NCI-H510A (cell line): ENCODE measurements around the gene KCNMA1.

ENCODE experiments used
- DNase-seq: peaks from one replicate; lab custom pipeline; 2025; lab: John Stamatoyannopoulos, UW

The KCNMA1 gene

DNA sequence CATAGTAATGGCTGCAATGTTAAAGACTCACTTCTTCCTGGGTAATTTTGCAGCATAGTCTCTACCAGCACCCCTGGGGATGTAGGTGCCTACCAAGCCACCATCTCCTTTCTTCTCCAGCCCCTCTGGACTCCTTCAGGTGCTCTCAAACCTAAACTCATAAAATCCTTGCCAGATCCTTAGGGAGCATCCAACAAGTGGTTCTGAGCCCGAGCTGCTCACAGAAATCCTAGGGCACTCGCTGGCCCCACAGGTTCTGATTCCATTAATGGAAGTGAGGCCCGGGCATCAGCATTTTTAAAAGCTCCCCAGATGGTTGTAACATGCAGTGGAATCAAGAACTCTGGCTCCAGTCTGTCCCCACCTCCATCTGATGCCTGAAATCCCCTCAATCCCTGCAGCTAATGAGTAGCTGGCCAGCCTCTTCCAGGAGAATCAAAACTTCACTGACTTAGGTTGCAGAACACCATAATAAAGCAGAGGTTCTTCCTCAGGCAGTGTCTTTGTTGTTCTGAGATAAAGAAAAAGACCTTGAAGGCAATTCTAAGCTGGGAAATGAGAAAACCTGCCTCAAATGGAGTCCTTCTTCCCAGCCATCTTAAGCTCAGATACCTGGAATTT lies 336.8 kb downstream of the KCNMA1 start:
- no peak for DNase-seq

DNA sequence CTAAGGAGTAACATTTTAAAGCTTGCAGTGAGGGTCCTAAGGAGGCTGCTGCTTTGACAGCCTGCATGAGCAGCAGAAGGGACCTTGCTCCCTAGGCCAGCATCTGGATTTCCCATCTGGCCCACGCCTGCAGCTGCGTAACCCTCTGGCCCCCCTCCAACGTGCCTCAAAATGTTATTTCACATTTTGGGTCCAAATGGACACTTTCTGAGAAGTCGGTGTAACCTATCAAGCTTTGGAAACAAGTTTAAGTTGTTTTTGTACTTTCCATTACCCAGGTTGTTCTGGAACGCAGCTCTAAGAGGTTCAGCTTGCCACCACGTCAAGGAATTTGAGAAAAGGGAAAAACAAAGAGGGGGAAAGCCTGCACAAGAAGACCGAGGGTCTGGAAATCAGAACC lies 338.3 kb downstream of the KCNMA1 start:
- DNase-seq: no peak

DNA sequence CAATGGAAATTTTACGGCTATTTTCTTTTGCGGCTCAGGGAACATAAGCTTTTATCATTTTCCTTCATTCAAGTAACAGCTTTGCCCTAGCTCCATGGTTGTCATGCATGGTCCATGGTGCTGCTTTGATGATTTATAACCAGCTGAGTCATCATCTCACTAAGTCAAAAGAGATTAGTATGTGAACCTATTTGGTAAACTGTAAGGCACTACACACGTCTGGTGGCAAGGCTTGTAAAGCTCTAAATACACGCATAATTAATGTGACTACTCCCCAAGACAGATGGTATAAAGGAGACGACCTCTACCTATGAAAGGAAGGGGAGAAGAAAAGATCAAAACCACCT lies 340.2 kb downstream of the KCNMA1 start:
- DNase-seq: no peak

DNA sequence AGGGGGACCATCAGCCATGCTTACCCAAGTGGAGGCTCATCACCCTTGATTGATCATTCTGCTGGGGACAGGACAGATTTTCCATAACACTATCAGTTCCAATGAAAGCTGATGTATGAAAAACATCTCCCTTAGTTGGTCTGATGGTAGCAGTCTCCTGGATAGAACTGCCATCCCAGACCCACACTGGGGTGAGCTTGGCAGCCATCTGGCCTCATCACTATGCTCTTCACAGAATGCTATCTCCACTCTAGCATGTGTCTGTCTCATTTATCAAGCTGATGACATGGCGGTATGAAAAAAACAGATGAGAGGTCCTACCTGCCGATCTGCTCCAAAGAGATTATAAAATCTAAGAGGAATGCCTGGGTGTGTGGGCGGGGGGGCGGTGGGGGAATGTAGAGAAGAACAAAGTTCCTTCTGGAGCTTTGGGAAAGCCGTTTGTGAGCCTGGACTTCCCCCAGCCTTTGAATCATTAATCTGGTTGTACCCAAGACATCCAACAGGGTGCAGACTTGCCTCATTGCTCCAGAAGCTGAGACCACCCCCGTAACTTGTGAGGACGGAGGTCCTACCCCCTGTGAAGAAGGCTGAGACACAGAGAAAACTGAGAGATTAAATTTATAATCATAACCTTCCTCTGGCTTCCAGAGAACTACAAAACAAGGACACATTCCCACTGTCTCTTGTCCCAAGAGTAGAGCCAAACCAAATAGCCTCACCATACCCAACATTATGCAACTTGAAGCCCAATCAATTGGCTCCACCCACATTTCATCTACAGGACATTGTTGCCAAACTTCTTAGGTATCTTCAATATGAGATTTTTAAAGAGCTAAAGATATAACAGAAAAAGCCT lies 340.8 kb downstream of the KCNMA1 start:
- DNase-seq: no peak

DNA sequence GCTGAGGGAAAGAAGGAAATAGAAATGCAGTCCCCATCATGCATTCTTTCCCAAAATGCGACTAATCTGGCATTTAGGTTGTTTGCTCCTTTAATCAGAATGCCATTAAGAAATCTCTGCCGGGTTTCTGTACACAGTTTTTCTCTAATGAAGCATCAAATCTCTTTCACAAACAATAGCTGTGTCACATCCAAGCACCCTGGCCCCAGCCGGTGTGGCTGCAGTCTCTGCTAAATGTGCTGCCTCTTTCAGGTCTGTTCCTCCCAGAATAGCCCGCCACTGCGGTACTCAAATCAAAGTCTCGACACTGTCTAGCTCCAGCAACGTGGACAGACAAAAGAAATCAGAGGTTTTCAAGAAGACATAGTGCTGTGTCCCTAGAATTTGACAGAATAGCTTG lies 343.8 kb downstream of the KCNMA1 start:
- DNase-seq: no peak

DNA sequence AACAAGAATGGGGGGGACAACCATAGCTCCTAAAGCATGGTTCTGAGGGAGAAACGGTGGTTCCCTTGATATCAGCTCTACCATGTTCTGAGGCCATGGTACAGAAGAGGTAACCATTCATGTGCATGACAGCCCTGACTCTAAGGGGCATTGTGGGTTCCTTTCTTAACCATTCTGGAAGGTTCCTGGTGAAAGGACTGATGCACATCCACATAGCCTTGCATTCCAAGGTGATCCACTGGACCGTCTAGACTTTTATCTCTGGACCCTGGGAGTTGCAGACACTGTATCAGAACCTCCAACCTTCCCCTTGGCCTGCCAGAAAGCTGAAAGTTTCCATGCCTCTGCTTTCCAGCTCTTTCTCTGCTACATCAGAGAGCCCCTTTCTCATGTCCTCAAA lies 344.3 kb downstream of the KCNMA1 start:
- no peak for DNase-seq

DNA sequence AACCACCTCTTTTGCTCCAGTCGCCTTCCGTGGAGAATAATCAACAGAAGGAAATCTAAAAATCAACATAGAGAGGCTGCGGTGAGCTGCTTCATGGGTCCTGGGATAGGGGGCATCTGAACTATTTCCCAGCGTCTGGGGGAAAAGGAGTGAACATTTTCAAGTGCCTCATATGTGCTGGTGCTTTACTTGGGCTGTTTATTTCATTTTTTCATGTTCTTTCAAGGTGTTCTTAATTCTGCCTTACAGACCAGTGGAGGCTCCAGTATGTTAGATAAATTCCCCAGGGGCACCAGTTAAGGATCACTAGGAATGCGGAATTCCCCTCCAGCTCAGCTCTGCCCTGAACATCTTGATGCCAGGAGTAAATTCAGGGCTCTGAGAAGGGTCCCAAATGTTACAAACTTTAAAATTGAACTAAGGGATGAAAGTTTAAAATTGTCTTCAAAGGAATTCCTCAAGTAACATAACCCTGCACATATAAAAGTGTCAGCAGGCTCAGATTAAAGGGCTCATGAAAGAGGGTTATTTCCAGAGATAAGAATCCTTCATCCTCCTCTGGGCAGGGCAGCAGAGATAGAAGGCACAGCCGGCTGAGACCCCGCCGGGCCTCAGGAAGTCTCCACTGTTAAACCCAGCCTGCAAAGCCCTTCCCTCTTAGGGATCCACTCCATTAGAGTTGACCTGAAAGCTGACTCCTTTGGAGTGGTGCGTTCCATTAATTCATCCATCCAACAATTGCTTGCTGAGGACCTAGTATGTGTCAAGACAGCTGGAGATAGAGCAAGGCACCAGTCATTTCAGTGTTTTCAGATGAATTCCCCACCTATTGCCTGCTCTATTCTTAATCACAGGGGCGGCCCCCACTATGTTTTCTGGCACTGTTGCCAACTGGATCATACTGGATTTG lies 345.8 kb downstream of the KCNMA1 start:
- no peak for DNase-seq

DNA sequence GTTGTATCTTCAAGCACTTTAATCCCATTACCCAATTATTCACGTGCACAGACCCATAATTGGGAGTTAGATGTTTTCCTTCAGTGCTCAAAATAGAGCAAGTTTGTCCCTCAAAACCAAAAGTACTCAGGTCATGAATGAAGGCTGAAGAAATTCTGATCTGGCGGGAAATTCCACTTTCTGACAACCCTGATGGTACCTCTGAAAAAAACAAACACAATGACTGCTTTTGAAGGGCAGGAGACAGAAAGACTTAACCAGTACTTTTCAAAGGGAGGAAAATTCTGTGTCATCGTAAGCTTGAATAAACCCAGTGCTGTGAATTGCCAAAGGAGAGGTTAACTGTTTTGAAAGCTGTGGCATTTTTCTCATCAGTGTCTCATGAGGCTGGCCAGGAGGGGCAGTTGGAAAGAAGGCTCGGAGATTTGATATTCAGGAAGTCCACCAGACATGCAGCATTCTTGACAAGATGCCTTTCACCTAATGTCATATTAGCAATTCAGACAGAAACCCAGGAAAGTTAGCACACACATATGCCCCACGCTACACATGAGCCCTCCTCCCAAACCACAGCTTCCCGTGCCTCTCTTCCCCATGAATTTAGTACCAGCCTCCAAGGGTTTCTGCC lies 347.0 kb downstream of the KCNMA1 start:
- DNase-seq: no peak

DNA sequence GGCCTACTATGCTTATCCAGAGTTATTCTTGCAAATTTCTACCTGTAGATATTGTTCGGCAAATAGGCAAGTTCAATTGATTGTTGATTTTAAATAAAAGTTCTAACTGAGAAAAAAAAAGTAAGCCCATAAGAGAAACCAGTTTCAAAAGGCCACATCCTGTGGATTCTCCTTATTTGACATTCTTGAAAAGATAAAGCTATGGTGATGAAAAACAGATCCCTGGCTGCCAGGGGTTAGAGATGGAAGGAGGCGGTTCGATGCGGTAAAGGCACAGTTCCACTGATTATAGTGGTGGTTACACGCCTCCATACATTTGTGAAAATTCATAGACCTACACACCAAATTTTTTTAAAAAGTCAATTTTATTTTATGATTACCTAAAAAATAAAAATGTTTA lies 347.8 kb downstream of the KCNMA1 start:
- no peak for DNase-seq

DNA sequence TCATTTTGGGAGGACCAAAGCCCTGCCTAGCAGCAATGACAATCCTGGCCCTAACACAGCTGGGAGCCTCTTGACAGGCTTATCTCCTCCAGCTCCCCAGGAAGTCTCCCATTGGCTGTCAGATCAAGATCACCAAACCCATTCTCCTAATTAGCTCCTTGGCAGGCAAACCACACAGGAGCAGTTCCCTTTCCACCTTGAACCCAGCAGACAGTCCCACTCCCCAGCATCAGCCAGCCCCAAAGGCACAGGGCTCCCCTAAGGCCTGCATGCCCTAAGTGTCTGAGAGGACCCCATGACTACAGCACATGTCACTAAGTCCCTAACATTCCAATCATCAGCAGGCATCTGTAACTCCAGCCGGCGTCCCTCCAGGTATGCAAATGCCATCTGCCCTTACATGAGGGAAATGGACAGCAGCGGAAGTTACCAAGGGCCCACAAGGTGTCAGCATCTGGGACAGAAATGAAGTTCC lies 348.5 kb downstream of the KCNMA1 start:
- no peak for DNase-seq

DNA sequence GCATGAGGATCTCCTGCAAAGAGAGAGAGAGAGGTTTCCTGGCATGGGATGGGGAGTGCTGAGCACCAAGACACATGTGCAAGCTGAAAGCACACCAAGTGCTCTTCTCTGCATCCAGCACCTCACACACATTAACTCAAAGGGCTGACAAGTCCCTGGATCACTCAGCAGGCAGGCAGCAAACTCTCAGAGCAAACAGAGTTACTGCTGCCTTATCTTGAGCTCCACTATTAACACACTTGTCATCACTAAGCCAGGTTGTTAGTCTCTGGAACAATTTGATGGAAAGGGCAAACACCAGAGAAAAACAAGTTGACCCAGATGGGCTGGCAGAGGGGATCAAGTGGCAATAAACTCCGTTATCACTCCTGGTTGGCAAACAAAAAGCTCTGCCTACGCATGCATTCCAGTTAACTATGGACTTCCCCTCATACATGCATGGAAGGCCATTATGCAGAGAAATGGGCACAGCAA lies 349.9 kb downstream of the KCNMA1 start:
- DNase-seq: peak; percentile 82

DNA sequence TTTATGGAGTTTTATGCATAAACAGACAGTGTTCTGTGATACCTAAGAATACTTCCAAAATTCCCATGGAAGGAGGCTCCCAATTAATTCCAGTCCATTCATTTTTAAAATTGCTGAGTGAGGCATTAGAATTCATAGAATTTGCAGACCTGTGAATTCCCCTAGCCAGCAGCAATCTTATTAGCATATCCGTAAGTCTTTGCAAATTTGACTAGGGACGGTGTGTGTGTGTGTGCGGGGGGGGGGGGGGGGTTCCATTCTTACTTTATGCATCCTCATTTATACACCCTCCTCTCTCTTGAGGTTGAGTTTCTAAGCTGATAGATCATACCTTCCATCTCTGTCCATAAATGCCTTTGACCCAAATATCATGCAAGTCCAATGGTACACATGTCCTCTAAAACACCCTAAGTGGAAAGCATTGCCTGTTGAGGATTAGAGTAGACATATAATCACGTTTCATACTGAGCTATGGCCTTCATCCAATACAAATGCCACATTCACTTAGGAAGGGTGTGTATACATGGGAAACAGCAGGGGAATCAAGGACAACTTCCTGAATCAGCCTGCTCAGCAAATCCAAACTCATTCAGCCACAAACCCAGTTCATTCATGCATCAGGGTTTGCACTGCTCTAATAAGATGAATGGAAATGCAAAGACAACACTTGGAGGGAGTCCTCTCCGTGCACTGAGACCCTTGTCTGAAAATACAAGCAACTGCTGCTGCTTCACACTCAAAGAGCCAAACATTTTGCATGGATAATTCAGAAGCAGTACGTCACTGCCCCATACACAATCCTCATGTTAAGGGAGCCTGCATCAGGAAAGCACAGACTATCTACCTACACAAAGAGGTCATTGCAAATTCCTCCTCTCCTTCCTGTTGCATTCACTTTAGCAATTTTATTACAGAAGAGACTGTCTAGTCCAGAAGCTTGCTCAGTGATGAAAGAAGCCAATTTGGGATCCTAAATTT lies 350.8 kb downstream of the KCNMA1 start:
- no peak for DNase-seq

DNA sequence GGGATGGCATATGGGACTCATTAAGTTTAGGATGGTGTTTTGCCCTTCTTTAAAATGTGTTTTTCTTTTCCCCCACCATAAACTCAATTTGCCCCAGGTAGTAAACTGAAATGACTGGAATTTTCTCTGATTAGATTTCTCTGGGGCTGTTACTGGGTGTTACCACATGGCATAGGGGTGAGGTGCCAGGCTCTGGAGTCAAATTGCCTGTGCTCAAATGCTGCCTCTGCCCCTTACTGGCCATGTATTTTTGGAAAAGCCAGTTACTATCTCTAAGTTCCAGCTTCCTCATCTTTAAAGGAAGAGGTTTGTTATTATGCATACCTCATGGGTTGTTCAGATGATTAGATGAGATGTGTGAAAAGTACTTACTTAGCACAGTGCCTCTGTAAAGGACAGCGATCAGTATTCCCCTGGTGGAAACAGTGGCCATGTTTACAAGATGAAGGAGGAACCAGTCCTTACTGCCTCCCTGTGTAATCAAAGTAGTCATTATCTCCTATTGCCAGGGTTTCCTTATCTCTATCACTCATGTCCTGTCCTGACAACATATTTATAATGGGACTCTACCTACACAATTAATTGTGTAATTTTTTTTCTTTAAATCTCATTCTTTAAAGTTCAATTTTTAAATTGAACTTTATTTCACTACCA lies 352.0 kb downstream of the KCNMA1 start:
- no peak for DNase-seq

DNA sequence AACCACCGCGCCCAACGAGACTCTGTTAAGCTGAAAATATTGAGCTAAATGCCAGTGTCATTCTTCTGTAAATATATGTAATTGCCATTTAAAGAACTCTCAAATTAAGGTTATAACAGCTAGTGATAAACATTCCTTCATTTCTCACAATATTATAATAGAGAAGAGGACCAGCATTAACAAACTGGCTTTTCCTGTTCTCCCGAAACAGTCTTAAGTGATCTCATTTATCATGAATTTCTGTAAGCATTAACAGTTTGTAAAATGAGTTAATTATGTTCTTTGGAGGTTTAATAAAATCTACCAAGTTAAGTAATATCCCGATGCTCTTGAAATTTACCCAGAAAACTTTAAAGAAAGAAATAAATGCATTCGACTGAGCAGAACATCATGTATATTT lies 352.8 kb downstream of the KCNMA1 start:
- no peak for DNase-seq

DNA sequence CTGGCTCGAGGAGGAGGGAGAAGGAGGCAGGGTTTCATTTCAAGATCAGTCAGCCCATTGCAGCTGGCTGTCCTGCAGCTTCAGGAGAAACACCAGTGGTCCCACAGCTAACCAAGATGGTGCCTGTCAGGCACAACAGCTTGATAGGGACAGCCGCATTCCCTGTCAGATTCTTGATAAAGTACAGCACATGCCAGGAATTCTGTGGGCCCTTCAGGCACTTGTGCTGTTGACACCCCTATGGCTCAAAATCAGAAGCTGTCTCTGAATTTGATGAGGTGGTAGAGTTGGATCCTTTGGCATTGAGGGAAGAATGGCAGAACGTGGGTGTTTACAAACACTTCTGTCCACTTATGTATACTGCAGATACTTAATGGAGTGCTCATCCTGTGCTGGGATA lies 354.3 kb downstream of the KCNMA1 start:
- no peak for DNase-seq

DNA sequence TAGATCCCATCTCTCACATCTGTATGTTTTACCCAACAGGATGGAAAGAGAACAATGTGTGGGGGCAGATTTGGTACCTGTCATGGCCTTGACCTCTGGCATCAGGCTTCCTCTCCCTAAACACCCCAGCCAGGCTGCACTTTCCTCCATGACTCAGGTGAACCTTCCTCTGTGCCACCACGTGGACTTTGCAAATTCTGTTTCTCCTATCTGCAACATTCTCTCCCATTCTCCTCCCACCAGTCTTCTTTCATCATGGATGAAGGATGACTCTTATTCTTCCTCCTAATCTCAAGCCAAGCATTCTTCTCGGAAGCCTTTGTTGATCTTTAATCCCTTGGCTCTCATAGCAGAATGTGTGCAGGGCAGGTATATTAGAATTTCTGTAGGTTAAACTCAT lies 355.4 kb downstream of the KCNMA1 start:
- DNase-seq: no peak

DNA sequence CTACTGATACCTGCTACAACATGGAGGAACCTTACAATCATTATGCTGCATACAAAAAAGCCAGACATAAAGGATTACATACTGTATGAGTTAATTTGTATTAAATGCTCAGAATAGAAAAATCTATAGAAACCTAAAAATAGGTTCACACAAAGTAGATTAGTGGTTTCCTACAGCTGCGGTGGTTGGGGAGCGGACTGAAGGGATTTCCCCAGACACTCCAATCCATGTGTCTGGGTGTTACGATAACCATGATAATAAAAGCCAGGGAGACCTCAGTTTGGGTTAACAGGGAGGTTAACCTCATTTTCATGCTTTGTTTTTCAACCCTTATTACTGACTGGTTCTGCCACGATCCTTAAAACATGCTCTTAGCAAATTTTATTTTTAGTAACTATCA lies 355.9 kb downstream of the KCNMA1 start:
- DNase-seq: no peak

DNA sequence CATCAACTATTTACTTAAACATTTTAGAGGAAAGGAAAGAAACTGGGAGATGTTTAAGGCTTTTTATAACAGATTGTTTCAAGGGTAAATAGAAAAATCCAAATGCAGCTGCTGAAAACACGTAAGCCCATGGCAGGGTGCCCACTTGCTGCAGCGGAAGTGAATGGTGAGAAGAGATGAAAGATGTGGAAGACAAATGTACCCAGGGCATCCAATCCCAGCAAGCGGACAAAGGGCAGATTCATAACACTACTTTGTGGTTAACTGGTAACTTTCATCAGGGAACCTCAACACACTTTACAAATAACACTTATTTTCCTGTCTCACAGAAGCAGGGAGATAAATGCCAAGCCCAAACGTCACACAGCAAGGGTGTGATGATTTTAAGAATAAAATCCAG lies 358.4 kb downstream of the KCNMA1 start:
- no peak for DNase-seq

DNA sequence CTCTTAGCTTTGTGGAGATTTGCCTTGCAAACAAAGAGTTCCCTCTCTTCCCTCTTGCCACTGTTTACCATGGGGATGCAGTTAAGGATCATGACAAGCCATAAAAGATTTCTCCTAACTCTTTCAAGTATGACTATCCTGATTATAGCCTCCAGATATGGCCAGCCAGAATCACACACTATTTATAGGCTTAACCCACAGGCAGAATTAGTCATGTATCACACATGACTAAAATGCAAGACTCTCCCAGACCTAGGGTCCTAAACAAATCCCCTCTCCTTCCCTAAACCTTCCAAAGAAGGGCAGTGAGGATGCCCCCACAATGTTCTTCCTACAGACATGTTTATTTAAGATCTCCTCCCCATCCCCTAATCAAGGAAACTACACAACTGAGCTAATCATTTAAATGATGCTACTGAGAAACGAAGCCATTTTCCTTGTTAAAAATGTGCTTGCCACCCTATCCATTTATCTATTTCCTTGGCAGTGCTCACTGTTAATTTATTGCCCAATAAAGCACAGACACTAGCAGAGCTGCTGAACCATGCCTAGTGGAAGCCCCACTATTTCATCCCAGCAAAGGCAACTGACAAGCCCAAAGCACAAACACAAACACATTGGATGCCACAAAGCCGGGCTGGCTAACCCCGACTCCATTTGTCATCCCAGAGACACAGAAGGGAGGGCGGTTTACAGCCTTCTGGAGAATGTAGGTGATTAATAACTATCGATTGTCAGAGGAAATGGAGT lies 363.4 kb downstream of the KCNMA1 start:
- no peak for DNase-seq

DNA sequence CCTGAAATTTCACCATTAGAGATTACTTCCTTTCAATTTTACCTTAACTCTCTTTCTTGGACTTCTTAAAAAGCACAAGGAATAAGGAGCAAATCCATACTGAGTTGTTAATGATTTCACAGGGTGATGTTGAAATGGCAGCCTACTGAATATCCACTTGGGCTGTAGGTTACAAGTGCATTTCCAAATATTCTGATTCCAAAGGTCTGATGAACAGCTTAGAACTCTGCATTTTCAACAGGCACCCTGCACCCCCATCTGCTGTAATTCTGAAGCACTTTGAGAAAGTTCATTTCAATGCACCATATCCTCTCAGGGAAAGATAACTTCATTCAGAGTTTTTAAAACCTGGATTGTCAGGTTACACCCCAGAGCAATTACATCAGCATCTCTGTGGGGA lies 368.4 kb downstream of the KCNMA1 start:
- DNase-seq: no peak
